ENCODE measurements around the gene TMPRSS11A. TPM values are rescaled to one million over a fixed set of nuclear protein-coding genes. Genes with fewer than 3 reads are reported as not detected.

Gene TMPRSS11A
- total RNA-seq, 4 donors from 2014 or later = not detected

GRCh38 chr4:67933755-67934154 lies 29.5 kb downstream of the TMPRSS11A start:
- DNase-seq = no peak
- Histone ChIP-seq H3K4me3 (no peak overlapping the region), H3K4me1 (no peaks in the 10 kb centered on the region), H3K27me3 (no peaks in the 10 kb centered on the region), H3K36me3 (no peaks in the 10 kb centered on the region), H3K27ac (no peak overlapping the region), H3K9me3 (peaks cover 0 to 5% (median 0%) of the 10 kb centered on the region in 3 donors)
- intact Hi-C loops (cut with DNase I; ENCODE audit: low total_unique reads) (no loop called here), in situ Hi-C loops (cut with MboI; ENCODE audit: low sequenced_read_pairs in 4 of 4) (no loop called here)
- TF ChIP-seq POLR2A (IDR thresholded peaks at IDR 0.05) = no peak
- no peak for TF ChIP-seq CTCF (IDR thresholded peaks at IDR 0.05 in 4 of 5, conservative IDR thresholded peaks at IDR 0.05 in 1 of 5)
- ATAC-seq = no peak

- intact Hi-C loops (cut with DNase I; ENCODE audit: low total_unique reads) (no loop called here), in situ Hi-C loops (cut with MboI; ENCODE audit: low sequenced_read_pairs in 4 of 4) (no loop called here)
- ATAC-seq (no peak), DNase-seq (no peak)
- TF ChIP-seq POLR2A (IDR thresholded peaks at IDR 0.05) = no peak
- TF ChIP-seq CTCF (IDR thresholded peaks at IDR 0.05 in 4 of 5, conservative IDR thresholded peaks at IDR 0.05 in 1 of 5) = no peak
- Histone ChIP-seq H3K4me3 (no peak overlapping the region), H3K36me3 (no peaks in the 10 kb centered on the region), H3K27ac (no peak overlapping the region), H3K27me3 (no peaks in the 10 kb centered on the region), H3K9me3 (peaks cover 0 to 5% (median 0%) of the 10 kb centered on the region in 3 donors), H3K4me1 (no peaks in the 10 kb centered on the region)
Measured at GRCh38 chr4:67933038-67933437, 30.3 kb downstream of the TMPRSS11A start.

GRCh38 chr4:67931256-67931655 lies 32.0 kb downstream of the TMPRSS11A start:
- no peaks in the 10 kb centered on the region for H3K27me3 ChIP-seq
- DNase-seq (no peak), ATAC-seq (no peak)
- in situ Hi-C loops (cut with MboI; ENCODE audit: low sequenced_read_pairs in 4 of 4) (no loop called here), intact Hi-C loops (cut with DNase I; ENCODE audit: low total_unique reads) (no loop called here)
- H3K4me3 ChIP-seq = no peak overlapping the region
- H3K36me3 ChIP-seq = no peaks in the 10 kb centered on the region
- no peaks in the 10 kb centered on the region for H3K4me1 ChIP-seq
- TF ChIP-seq POLR2A (IDR thresholded peaks at IDR 0.05) (no peak), CTCF (IDR thresholded peaks at IDR 0.05 in 4 of 5, conservative IDR thresholded peaks at IDR 0.05 in 1 of 5) (no peak)
- H3K27ac ChIP-seq = no peak overlapping the region
- H3K9me3 ChIP-seq = no peaks in the 10 kb centered on the region

GRCh38 chr4:67929426-67929825 lies 33.9 kb downstream of the TMPRSS11A start:
- H3K4me3 ChIP-seq = no peak overlapping the region
- H3K36me3 ChIP-seq = no peaks in the 10 kb centered on the region
- DNase-seq (no peak), ATAC-seq (no peak)
- no peak overlapping the region for H3K27ac ChIP-seq
- H3K27me3 ChIP-seq = no peaks in the 10 kb centered on the region
- intact Hi-C loops (cut with DNase I; ENCODE audit: low total_unique reads) = no loop called here
- no peaks in the 10 kb centered on the region for H3K4me1 ChIP-seq
- H3K9me3 ChIP-seq = no peaks in the 10 kb centered on the region
- in situ Hi-C loops (cut with MboI; ENCODE audit: low sequenced_read_pairs in 4 of 4) = no loop called here
- TF ChIP-seq POLR2A (IDR thresholded peaks at IDR 0.05) (no peak), CTCF (IDR thresholded peaks at IDR 0.05 in 4 of 5, conservative IDR thresholded peaks at IDR 0.05 in 1 of 5) (no peak)

- no peaks in the 10 kb centered on the region for H3K9me3 ChIP-seq
- no peaks in the 10 kb centered on the region for H3K36me3 ChIP-seq
- in situ Hi-C loops (cut with MboI; ENCODE audit: low sequenced_read_pairs in 4 of 4) (no loop called here), intact Hi-C loops (cut with DNase I; ENCODE audit: low total_unique reads) (no loop called here)
- H3K27me3 ChIP-seq = no peaks in the 10 kb centered on the region
- TF ChIP-seq POLR2A (IDR thresholded peaks at IDR 0.05) = no peak
- TF ChIP-seq CTCF (IDR thresholded peaks at IDR 0.05 in 4 of 5, conservative IDR thresholded peaks at IDR 0.05 in 1 of 5) = no peak
- DNase-seq (no peak), ATAC-seq (no peak)
- H3K4me3 ChIP-seq = no peak overlapping the region
- no peak overlapping the region for H3K27ac ChIP-seq
- H3K4me1 ChIP-seq = no peaks in the 10 kb centered on the region
Measured at GRCh38 chr4:67928546-67928945, 34.7 kb downstream of the TMPRSS11A start.

Measured in gastrocnemius medialis (tissue), 4 donors.